ENCODE measurements around the gene POMP.

Gene POMP

GRCh38 chr13:28658796-28659620, at the start of gene POMP:
TSS of gene POMP (plus strand) at chr13:28659130. CDS start at chr13:28659185, 55 bp downstream.
- DNase-seq (ENCODE audit: low spot score): peak; percentile 88

GRCh38 chr13:28609381-28609780, 49.5 kb upstream of the POMP start:
- DNase-seq (ENCODE audit: low spot score): no peak

GRCh38 chr13:28609926-28610325, 49.0 kb upstream of the POMP start:
- no peak for DNase-seq (ENCODE audit: low spot score)

GRCh38 chr13:28610996-28611395, 47.9 kb upstream of the POMP start:
- no peak for DNase-seq (ENCODE audit: low spot score)

GRCh38 chr13:28611654-28612131, 47.2 kb upstream of the POMP start:
- no peak for DNase-seq (ENCODE audit: low spot score)

GRCh38 chr13:28613562-28613961, 45.4 kb upstream of the POMP start:
- no peak for DNase-seq (ENCODE audit: low spot score)

GRCh38 chr13:28615916-28616446, 42.9 kb upstream of the POMP start:
- no peak for DNase-seq (ENCODE audit: low spot score)

GRCh38 chr13:28618230-28618994, 40.5 kb upstream of the POMP start:
- no peak for DNase-seq (ENCODE audit: low spot score)

GRCh38 chr13:28620011-28620830, 38.7 kb upstream of the POMP start:
- DNase-seq (ENCODE audit: low spot score): no peak

- DNase-seq (ENCODE audit: low spot score): no peak
Measured at GRCh38 chr13:28621449-28621848, 37.5 kb upstream of the POMP start.

- DNase-seq (ENCODE audit: low spot score): no peak
Measured at GRCh38 chr13:28622286-28622685, 36.6 kb upstream of the POMP start.

GRCh38 chr13:28623782-28624706, 34.9 kb upstream of the POMP start:
- no peak for DNase-seq (ENCODE audit: low spot score)

- no peak for DNase-seq (ENCODE audit: low spot score)
Measured at GRCh38 chr13:28624707-28625432, 34.1 kb upstream of the POMP start.

- no peak for DNase-seq (ENCODE audit: low spot score)
Measured at GRCh38 chr13:28626266-28626665, 32.7 kb upstream of the POMP start.

- no peak for DNase-seq (ENCODE audit: low spot score)
Measured at GRCh38 chr13:28628241-28628640, 30.7 kb upstream of the POMP start.

- no peak for DNase-seq (ENCODE audit: low spot score)
Measured at GRCh38 chr13:28630869-28631268, 28.1 kb upstream of the POMP start.

GRCh38 chr13:28631801-28632200, 27.1 kb upstream of the POMP start:
- DNase-seq (ENCODE audit: low spot score): no peak

GRCh38 chr13:28636069-28636468, 22.9 kb upstream of the POMP start:
- no peak for DNase-seq (ENCODE audit: low spot score)

- peak; percentile 41 for DNase-seq (ENCODE audit: low spot score)
Measured at GRCh38 chr13:28636677-28637317, 22.1 kb upstream of the POMP start.
